Mesodermal cell (in vitro differentiated cells): ENCODE measurements around the gene BTBD3. TPM values are rescaled to one million over a fixed set of nuclear protein-coding genes. Genes with fewer than 3 reads are reported as not detected.

Experiments
- H3K27ac ChIP-seq: 2 replicates; pipeline ENCODE4 v1.7.0; 2013; ENCODE audit warnings: mild to moderate bottlenecking, low read depth, low read length, moderate library complexity; ENCODE audit not compliant: severe bottlenecking
- H3K36me3 ChIP-seq: 2 replicates; pipeline ENCODE4 v1.7.1; 2013; ENCODE audit warnings: mild to moderate bottlenecking, low read length, moderate library complexity; ENCODE audit not compliant: control insufficient read depth, insufficient read depth
- H3K4me1 ChIP-seq: one replicate; pipeline ENCODE4 v1.7.1; 2013; ENCODE audit warnings: mild to moderate bottlenecking, low read length; ENCODE audit not compliant: insufficient read depth, control insufficient read depth, poor library complexity, severe bottlenecking
- H3K4me3 ChIP-seq: 2 replicates; pipeline ENCODE4 v1.7.0; 2013; ENCODE audit warnings: low read length, control low read depth, mild to moderate bottlenecking; ENCODE audit not compliant: insufficient read depth, poor library complexity, severe bottlenecking; ENCODE audit errors: extremely low read depth
- H3K9me3 ChIP-seq: 2 replicates; pipeline ENCODE4 v1.7.1; 2013; ENCODE audit warnings: mild to moderate bottlenecking, low read length, moderate library complexity; ENCODE audit not compliant: control insufficient read depth
- WGBS, 2 experiments: methylation state at CpG; one replicate each; pipeline ENCODE4 v1.1.5; 2013; ENCODE audit warnings: missing lambda C conversion rate in 2 of 2; ENCODE audit not compliant: insufficient coverage in 2 of 2; 5-methylcytosine and 5-hydroxymethylcytosine counted together
- polyA plus RNA-seq, 2 experiments: library from polyadenylated mRNA; stranded (reverse); fragments of 50-300 nt; gene quantifications; one replicate each; pipeline ENCODE4 v1.2.3, GENCODE V29; 2013

The BTBD3 gene
- 40.3 TPM for polyA plus RNA-seq (2013, experiment 1 of 2)
- 40.3 TPM for polyA plus RNA-seq (2013, experiment 2 of 2)

DNA sequence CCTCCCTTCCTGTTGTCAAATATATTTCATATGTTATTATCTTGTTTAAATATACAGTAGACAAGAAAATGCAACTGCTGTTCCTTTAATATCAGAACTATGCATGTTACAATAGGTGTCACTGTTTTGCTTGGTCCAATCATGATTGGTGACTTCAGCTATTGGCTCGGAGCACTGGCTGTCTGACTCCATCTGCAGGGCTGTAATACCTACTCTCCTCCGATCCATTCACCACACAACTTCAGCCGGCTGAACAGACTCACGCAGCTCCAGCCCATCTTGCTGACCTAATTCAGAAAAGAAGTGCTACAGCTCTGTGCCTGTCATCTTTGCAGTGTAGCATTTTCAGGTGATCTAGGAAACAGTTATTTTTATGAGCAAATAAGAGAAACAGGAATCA lies at the start of gene BTBD3:
TSS of gene BTBD3 (plus strand) at position 231 of the 400 bp plus-strand sequence. CDS start 383 bp downstream, outside the sequence.
- no peak within 1 kb of the TSS for H3K27ac ChIP-seq
- H3K4me1 ChIP-seq, result no peaks in the 10 kb centered on the region
- H3K4me3 ChIP-seq, result no peak within 1 kb of the TSS
- no peaks in the 10 kb centered on the region for H3K9me3 ChIP-seq
- WGBS, 2 experiments, result 81 to 97% methylated on average over 4 of the region's 4 CpGs
- peaks cover 14% of the 10 kb centered on the region for H3K36me3 ChIP-seq

DNA sequence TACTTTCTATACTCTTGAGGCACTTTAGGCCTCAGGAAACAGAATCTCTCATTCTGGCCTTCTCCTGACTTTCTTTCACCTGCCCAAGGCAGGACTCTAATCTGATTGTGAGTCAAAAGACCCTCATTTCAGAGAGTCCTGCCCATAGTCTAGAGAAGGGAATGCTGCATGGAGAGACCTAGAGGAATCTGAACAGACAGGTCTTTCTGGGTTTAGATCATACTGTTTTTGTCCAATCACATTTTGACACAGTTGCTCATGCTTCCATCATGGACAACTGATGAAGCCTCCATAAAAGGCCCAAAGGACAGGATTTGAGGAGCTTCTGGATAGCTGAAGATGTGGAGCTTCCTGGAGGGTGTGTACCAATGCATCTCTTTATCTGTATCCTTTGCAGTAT lies 48.1 kb upstream of the BTBD3 start:
- no peaks in the 10 kb centered on the region for H3K4me1 ChIP-seq
- H3K36me3 ChIP-seq, result no peaks in the 10 kb centered on the region
- H3K27ac ChIP-seq, result no peak overlapping the region
- no peak overlapping the region for H3K4me3 ChIP-seq
- no peaks in the 10 kb centered on the region for H3K9me3 ChIP-seq

DNA sequence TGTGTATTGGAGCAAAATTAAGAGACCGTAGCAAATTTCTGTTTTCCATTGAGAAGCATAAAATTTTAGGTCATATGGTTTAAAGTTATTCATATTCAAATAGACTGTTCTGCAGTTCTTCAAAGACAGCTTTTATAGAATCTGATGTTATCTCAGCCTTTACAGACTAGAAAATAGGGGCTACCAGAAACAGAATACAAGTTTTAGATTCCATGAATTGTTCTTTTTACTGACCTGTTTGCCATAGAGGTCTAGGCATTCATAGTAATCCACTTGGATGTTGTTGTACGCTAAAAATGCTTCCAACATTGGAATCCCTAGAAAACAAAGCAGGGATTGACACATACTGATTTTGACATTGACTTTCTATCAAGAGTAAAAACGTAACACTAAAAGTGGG lies 47.3 kb upstream of the BTBD3 start:
- Histone ChIP-seq H3K27ac (no peak overlapping the region), H3K4me1 (no peaks in the 10 kb centered on the region), H3K4me3 (no peak overlapping the region), H3K9me3 (no peaks in the 10 kb centered on the region), H3K36me3 (no peaks in the 10 kb centered on the region)
- no CpG with 5 or more reads among the region's 3 CpGs for WGBS, 2 experiments

DNA sequence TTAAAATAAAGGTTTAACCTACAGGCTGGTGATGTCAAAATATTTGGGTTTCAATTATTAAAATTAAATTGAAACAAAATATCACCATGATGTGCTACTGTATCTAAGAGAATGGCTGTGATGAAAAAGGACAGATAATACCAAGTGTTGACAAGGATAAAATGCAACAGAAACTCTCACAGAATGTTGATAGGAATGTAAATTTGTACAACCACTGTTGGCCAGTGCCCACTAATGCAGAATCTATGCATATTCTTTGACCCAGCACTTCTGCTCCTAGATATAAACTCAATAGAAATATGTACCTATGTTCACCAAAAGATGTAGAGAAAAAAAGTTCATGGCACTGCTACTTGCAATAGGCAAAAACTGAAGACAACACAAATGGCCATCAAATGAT lies 41.1 kb upstream of the BTBD3 start:
- H3K4me3 ChIP-seq, result no peak overlapping the region

DNA sequence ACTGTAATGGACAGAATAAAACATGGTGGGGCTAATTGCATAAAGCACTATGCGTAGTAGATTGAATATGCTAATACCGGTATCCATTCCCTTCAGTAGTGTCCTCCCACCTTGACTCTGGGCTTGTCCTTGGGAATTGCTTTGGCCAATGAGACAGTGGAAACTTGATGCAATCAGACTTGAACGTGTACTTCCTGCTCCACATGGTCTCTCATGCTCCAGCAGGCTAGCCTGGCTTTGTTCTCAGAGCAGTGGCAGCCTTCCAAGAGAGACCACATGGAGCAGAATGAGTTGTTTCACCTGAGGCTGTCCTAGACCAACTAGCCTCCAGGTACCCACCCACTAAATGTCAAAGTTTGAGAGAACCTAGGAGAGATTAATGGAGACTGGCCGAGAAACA lies 37.0 kb upstream of the BTBD3 start:
- 90 to 95% methylated on average over 2 to 3 of the region's 4 CpGs for WGBS, 2 experiments

More for the DNA sequence above, 41.1 kb upstream of the BTBD3 start:
- Histone ChIP-seq H3K36me3 (no peaks in the 10 kb centered on the region), H3K9me3 (no peaks in the 10 kb centered on the region), H3K4me1 (no peaks in the 10 kb centered on the region), H3K27ac (no peak overlapping the region)

DNA sequence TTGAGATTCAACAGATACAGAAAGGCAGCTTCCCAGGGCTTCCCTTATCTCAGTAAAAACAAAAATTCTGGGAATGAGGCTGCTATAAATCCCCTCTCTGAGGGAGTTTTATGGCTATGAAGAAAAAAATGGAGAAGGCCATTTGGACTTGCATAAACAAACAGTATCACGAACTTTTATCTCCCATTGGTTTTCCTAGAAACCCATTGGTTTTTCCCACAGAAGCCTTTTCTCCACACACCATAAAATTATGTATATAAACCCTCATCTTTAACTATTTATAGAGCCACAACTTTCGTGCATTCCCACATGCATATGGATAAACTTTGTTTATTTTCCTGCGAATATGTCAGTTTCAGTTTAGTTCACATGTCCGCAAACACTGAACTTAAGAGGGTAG lies 36.2 kb upstream of the BTBD3 start:
- Histone ChIP-seq H3K4me1 (no peaks in the 10 kb centered on the region), H3K9me3 (no peaks in the 10 kb centered on the region), H3K4me3 (no peak overlapping the region), H3K36me3 (no peaks in the 10 kb centered on the region), H3K27ac (no peak overlapping the region)
- WGBS, 2 experiments, result 96 to 100% methylated on average over 2 to 3 of the region's 4 CpGs

More for the DNA sequence above, 37.0 kb upstream of the BTBD3 start:
- Histone ChIP-seq H3K36me3 (no peaks in the 10 kb centered on the region), H3K9me3 (no peaks in the 10 kb centered on the region), H3K4me3 (no peak overlapping the region), H3K27ac (no peak overlapping the region), H3K4me1 (no peaks in the 10 kb centered on the region)

DNA sequence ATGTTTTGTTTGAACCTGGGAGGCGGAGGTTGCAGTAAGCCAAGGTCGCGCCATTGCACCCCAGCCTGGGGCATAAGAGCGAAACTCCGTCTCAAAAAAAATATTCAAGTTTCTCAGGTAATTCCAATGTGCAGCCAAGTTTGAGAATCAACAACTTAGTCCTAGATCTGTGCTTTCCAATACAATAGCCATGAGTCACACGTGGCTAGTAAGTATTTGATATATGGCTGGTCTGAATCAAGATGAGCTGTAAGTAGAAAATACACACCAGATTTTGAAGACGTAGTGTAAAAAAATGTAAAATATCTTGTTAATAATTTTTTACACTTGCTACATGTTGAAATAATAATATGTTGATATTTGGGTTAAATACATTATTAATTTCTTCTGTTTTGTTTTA lies 35.0 kb upstream of the BTBD3 start:
- H3K4me3 ChIP-seq, result no peak overlapping the region
- no peaks in the 10 kb centered on the region for H3K36me3 ChIP-seq
- 90 to 95% methylated on average over 5 of the region's 7 CpGs for WGBS, 2 experiments
- no peaks in the 10 kb centered on the region for H3K4me1 ChIP-seq
- no peak overlapping the region for H3K27ac ChIP-seq
- no peaks in the 10 kb centered on the region for H3K9me3 ChIP-seq

DNA sequence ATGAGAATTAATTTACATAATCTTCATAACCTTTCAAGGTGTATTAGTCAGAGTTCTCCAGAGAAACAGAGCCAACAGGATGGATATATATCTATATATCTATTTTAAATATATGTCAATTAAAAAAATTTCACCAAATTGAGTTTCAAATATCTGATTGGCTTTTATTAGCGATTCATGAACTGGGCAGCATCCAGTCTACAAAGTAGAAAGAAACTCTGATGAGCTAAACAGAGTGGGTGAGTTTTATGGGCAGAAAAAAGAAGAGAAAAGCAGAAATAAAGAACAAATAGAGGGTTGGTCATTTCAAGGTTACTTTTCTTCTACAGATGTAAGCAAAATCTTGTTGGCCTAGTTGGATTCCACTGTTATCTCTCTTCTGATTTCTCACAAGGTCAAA lies 29.0 kb upstream of the BTBD3 start:
- no peaks in the 10 kb centered on the region for H3K4me1 ChIP-seq
- H3K4me3 ChIP-seq, result no peak overlapping the region
- H3K27ac ChIP-seq, result no peak overlapping the region
- 0% methylated on average over 1 of the region's 1 CpG; no CpG with 5 or more reads in 1 of the 2 experiments for WGBS, 2 experiments
- no peaks in the 10 kb centered on the region for H3K36me3 ChIP-seq
- H3K9me3 ChIP-seq, result no peaks in the 10 kb centered on the region

DNA sequence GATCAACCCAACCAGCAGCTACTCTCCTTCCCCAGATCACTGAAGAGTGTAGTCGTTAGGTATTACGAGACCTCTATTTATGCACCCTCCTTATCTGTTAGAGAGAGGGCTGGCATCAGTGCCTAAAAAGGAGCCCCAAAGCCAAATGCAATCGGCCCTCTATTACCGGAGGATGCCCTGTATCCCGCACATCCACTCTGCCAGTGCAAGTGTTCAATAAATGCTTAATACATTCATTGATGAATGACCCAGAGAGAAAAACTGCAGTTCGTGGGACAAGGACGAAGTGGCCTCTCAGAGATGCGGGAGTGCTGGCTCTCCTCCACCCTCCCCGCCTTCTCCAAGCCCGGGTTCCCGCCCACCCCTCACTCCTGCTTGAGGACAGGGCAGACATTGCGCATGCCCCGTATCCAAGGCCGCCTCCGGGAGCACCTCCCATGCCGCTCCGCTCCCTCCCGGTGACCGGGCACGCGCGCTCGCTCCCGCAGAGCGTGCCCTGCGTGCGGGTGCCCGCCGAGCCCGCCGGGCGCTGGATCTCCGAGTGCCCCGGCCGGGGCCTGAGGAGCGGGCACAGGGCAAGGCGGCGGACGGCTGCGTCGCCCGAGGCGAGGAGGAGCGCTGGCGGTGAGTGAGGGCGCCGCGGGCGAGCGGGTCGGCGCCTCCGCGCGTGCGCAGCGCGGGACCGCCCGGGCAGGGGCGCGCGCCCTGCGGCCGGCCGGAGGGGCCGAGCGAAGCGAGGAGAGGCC lies 27.2 kb upstream of the BTBD3 start:
- Histone ChIP-seq H3K27ac (peak overlapping the region; percentile 91), H3K4me3 (peak overlapping the region; percentile 63), H3K9me3 (no peaks in the 10 kb centered on the region), H3K36me3 (peaks cover 4% of the 10 kb centered on the region), H3K4me1 (peaks cover 4% of the 10 kb centered on the region)
- 0 to 1% methylated on average over 51 to 59 of the region's 69 CpGs for WGBS, 2 experiments

DNA sequence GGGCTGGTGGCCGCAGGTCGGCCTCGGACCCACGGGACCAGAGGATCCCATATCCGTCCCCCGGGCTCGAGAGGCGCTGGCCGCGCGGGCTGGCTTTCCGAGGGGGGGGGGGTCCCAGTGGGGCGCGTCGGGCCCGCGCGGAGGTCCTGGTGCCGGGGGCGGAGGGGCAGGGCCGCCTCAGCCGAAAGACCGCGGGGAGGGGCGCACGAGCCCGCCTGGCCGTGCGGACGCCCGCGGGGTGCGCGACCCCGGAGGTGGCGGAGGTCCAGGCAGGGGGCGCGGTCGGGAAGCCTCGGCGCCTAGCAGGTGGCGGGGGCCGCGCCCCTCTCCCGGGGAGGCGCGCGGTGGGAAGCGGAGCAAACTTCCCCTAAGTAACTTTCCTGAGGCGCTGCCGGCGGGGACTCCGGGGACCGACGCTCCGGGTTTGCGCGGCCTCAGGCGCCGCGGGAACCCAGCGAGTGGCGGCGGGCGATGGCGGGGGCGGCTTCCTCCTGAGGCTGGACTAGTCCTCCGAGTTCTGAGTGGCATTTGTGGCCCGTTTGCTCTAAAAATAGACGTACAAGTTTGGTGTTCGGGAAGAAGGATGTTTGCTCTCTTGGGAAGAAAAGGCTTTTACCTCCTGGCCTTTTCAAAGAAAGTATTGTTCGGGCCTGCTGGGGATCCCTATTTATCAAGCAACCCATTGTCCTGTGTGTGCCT lies 26.5 kb upstream of the BTBD3 start:
- Histone ChIP-seq H3K36me3 (peaks cover 4% of the 10 kb centered on the region), H3K9me3 (no peaks in the 10 kb centered on the region), H3K4me3 (peak overlapping the region; percentile 63), H3K4me1 (peaks cover 7% of the 10 kb centered on the region), H3K27ac (peak overlapping the region; percentile 91)
- WGBS, 2 experiments, result 0 to 1% methylated on average over 46 to 55 of the region's 72 CpGs
